Hematopoietic multipotent progenitor cell treated with erythropoietin and hydrocortisone succinate and interleukin-3 and kit ligand, for 15 days (in vitro differentiated cells): ENCODE measurements around the gene SERPINA3.
"Not testable (repeated sequence)": the region's sequence is repeated elsewhere in the genome, so short reads cannot be mapped to it uniquely, and the experiment has no call there.

Experiments used
- DNase-seq: peaks from one replicate; pipeline ENCODE4 v3.0.0-alpha.2; 2015; ENCODE audit warnings: low spot score

SERPINA3 gene

GRCh38 chr14:94633121-94633520 is 20.9 kb downstream of the SERPINA3 start:
- no peak for DNase-seq

GRCh38 chr14:94635154-94635553 is 23.0 kb downstream of the SERPINA3 start:
- DNase-seq = no peak

GRCh38 chr14:94636744-94637412 is 24.7 kb downstream of the SERPINA3 start:
- no peak for DNase-seq

GRCh38 chr14:94637814-94638213 is 25.6 kb downstream of the SERPINA3 start:
- not testable (repeated sequence) for DNase-seq

GRCh38 chr14:94638339-94638738 is 26.1 kb downstream of the SERPINA3 start:
- no peak for DNase-seq

- no peak for DNase-seq
These were observed 27.0 kb downstream of the SERPINA3 start for GRCh38 chr14:94638961-94639817.

- DNase-seq = no peak
These were observed 28.8 kb downstream of the SERPINA3 start for GRCh38 chr14:94640721-94641631.

- DNase-seq = no peak
These were observed 29.4 kb downstream of the SERPINA3 start for GRCh38 chr14:94641632-94641955.

- no peak for DNase-seq
These were observed 31.3 kb downstream of the SERPINA3 start for GRCh38 chr14:94643316-94644101.

GRCh38 chr14:94644102-94644535 is 31.9 kb downstream of the SERPINA3 start:
- DNase-seq = no peak

- DNase-seq = no peak
These were observed 33.9 kb downstream of the SERPINA3 start for GRCh38 chr14:94646066-94646465.

- DNase-seq = no peak
These were observed 34.3 kb downstream of the SERPINA3 start for GRCh38 chr14:94646481-94646880.

- no peak for DNase-seq
These were observed 36.6 kb downstream of the SERPINA3 start for GRCh38 chr14:94648801-94649200.

- no peak for DNase-seq
These were observed 37.6 kb downstream of the SERPINA3 start for GRCh38 chr14:94649543-94650443.

GRCh38 chr14:94650444-94650775 is 38.2 kb downstream of the SERPINA3 start:
- DNase-seq = no peak

- DNase-seq = no peak
These were observed 38.9 kb downstream of the SERPINA3 start for GRCh38 chr14:94650806-94651805.

GRCh38 chr14:94653321-94653720 is 41.1 kb downstream of the SERPINA3 start:
- no peak for DNase-seq

GRCh38 chr14:94654071-94654861 is 42.1 kb downstream of the SERPINA3 start:
- no peak for DNase-seq
